Transverse colon (tissue), 4 donors: ENCODE results near the gene ANKRD24.

ENCODE experiments used
- EP300 ChIP-seq: sonication (generic); formaldehyde crosslinking; IDR thresholded peaks from one replicate; pipeline ENCODE4 v1.6.1; 2017; ENCODE audit warnings: antibody characterized with exemption, low read depth
- POLR2A ChIP-seq: fragments of 450-650 bp; IDR thresholded peaks from one replicate; pipeline ENCODE4 v1.6.1; 2016; ENCODE audit warnings: antibody characterized with exemption, mild to moderate bottlenecking, moderate library complexity
- POLR2AphosphoS5 ChIP-seq, 3 donors: sonication (generic); formaldehyde crosslinking; IDR thresholded peaks; one replicate each; pipeline ENCODE4 v1.6.1; 2016; ENCODE audit warnings: antibody characterized with exemption in 3 of 3
- TF ChIP-seq, protein P1 (sequence below), 5 experiments: fragments of 200-600 bp in 3 of 5; fragments of 450-650 bp in 2 of 5; sonication (generic) in 3 of 5; IDR thresholded peaks; 1 replicate in 2 of 5; 2 replicates in 3 of 5; pipeline ENCODE4 v1.5.1; 2016 to 2017; ENCODE audit warnings: antibody characterized with exemption in 5 of 5, inconsistent platforms in 3 of 5, mild to moderate bottlenecking in 2 of 5, moderate library complexity in 1 of 5

DNA sequence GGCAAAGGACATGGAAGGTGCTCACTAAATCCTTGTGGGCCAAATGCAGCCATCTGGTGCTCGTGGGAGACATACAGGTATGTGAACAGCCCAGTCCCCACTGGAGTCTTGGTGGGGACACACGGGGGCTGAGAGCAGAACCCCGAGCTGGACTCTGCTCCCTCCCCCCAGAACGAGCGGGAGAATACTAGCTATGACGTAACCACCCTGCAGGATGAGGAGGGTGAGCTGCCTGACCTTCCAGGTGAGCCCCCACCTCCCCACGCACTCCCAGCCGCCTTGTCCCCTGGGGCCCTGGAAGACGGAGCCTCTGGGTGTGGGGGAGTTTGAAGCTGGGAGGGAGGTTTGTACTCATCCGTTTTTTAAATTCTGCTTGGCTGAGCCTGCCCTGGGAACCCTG, 33.3 kb downstream of the ANKRD24 start:
- no peak for TF ChIP-seq POLR2AphosphoS5 (IDR thresholded peaks at IDR 0.05)
- TF ChIP-seq, protein P1, sequence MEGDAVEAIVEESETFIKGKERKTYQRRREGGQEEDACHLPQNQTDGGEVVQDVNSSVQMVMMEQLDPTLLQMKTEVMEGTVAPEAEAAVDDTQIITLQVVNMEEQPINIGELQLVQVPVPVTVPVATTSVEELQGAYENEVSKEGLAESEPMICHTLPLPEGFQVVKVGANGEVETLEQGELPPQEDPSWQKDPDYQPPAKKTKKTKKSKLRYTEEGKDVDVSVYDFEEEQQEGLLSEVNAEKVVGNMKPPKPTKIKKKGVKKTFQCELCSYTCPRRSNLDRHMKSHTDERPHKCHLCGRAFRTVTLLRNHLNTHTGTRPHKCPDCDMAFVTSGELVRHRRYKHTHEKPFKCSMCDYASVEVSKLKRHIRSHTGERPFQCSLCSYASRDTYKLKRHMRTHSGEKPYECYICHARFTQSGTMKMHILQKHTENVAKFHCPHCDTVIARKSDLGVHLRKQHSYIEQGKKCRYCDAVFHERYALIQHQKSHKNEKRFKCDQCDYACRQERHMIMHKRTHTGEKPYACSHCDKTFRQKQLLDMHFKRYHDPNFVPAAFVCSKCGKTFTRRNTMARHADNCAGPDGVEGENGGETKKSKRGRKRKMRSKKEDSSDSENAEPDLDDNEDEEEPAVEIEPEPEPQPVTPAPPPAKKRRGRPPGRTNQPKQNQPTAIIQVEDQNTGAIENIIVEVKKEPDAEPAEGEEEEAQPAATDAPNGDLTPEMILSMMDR (IDR thresholded peaks at IDR 0.05): no peak
- no peak for TF ChIP-seq POLR2A
- TF ChIP-seq EP300: no peak
